Common myeloid progenitor, CD34-positive (primary cell): Measurements from ENCODE around the gene PPDPF.

Experiments used
- CTCF ChIA-PET: fragments of 350-600 bp; sonication (Branson Sonifier 250); formaldehyde crosslinking; loops from one replicate; lab custom pipeline; 2021; ENCODE audit warnings: antibody characterized with exemption; lab: Charles Lee
- POLR2A ChIA-PET: fragments of 350-600 bp; sonication (Branson Sonifier 250); formaldehyde crosslinking; loops from one replicate; lab custom pipeline; 2021; ENCODE audit warnings: antibody characterized with exemption; lab: Charles Lee
- DNase-seq, 3 donors: peaks; one replicate each; pipeline versions ENCODE4 v3.0.0 to v3.0.0-alpha.2; 2013
- H3K27ac ChIP-seq, 2 experiments: 1 replicate in 1 of 2; 2 replicates in 1 of 2; pipeline ENCODE4 v1.7.0; 2013; ENCODE audit warnings: inconsistent platforms in 2 of 2, low read length in 2 of 2, mild to moderate bottlenecking in 2 of 2, low read depth in 1 of 2, moderate library complexity in 1 of 2; ENCODE audit not compliant: severe bottlenecking in 2 of 2, insufficient read depth in 1 of 2, poor library complexity in 1 of 2
- H3K27me3 ChIP-seq, 5 experiments: replicated peaks in 2 of 5; 1 replicate in 3 of 5; 2 replicates in 2 of 5; pipeline versions ENCODE4 v1.6.1 to v1.7.0; 2013; ENCODE audit warnings: low read length in 4 of 5, mild to moderate bottlenecking in 2 of 5, moderate library complexity in 2 of 5, inconsistent platforms in 1 of 5; ENCODE audit not compliant: insufficient read depth in 5 of 5, control insufficient read depth in 4 of 5
- H3K36me3 ChIP-seq, 4 experiments: 1 replicate in 2 of 4; 2 replicates in 2 of 4; pipeline versions ENCODE4 v1.6.1 to v1.7.0; 2013; ENCODE audit warnings: low read length in 3 of 4, control low read depth in 1 of 4, mild to moderate bottlenecking in 1 of 4; ENCODE audit not compliant: control insufficient read depth in 4 of 4, insufficient read depth in 4 of 4
- H3K4me1 ChIP-seq, 4 experiments: 1 replicate in 3 of 4; 2 replicates in 1 of 4; pipeline versions ENCODE4 v1.6.1 to v1.7.1; 2013; ENCODE audit warnings: low read length in 3 of 4, mild to moderate bottlenecking in 3 of 4, control low read depth in 1 of 4, inconsistent platforms in 1 of 4, moderate library complexity in 1 of 4; ENCODE audit not compliant: control insufficient read depth in 4 of 4, insufficient read depth in 4 of 4; ENCODE audit errors: control extremely low read depth in 1 of 4
- H3K4me3 ChIP-seq, 7 experiments: 1 replicate in 4 of 7; 2 replicates in 3 of 7; pipeline versions ENCODE4 v1.5.1 to v1.7.0; 2013; ENCODE audit warnings: mild to moderate bottlenecking in 7 of 7, low read length in 6 of 7, moderate library complexity in 6 of 7, inconsistent platforms in 2 of 7, low read depth in 2 of 7, control low read depth in 1 of 7; ENCODE audit not compliant: insufficient read depth in 4 of 7, control insufficient read depth in 1 of 7; ENCODE audit errors: extremely low read depth in 1 of 7
- H3K9me3 ChIP-seq, 5 experiments: 1 replicate in 4 of 5; 2 replicates in 1 of 5; pipeline versions ENCODE4 v1.6.1 to v1.7.1; 2013; ENCODE audit warnings: low read length in 4 of 5, mild to moderate bottlenecking in 2 of 5, inconsistent platforms in 1 of 5, low read depth in 1 of 5, moderate library complexity in 1 of 5; ENCODE audit not compliant: control insufficient read depth in 4 of 5, insufficient read depth in 2 of 5; ENCODE audit errors: control extremely low read depth in 1 of 5
- WGBS: methylation state at CpG from one replicate; pipeline ENCODE4 v1.1.5; 2013; ENCODE audit not compliant: insufficient coverage; 5-methylcytosine and 5-hydroxymethylcytosine counted together

The PPDPF gene

GRCh38 chr20:63500151-63500901 lies 20.2 kb upstream of the PPDPF start:
- CTCF ChIA-PET = no interaction called here
- H3K27me3 ChIP-seq = peaks cover 0 to 73% (median 13%) of the 10 kb centered on the region in 5 experiments
- H3K4me1 ChIP-seq = peaks cover 0 to 16% (median 11%) of the 10 kb centered on the region in 4 experiments
- POLR2A ChIA-PET = no interaction called here
- no peak for DNase-seq
- WGBS = 86% methylated on average over 17 of the region's 24 CpGs
- H3K36me3 ChIP-seq = no peaks in the 10 kb centered on the region
- H3K27ac ChIP-seq = no peak overlapping the region
- no peak overlapping the region for H3K4me3 ChIP-seq
- H3K9me3 ChIP-seq = peaks cover 0 to 16% (median 6%) of the 10 kb centered on the region in 5 experiments

- H3K27me3 ChIP-seq = peaks cover 0 to 76% (median 13%) of the 10 kb centered on the region in 5 experiments
- H3K36me3 ChIP-seq = no peaks in the 10 kb centered on the region
- CTCF ChIA-PET = no interaction called here
These were observed 19.4 kb upstream of the PPDPF start for GRCh38 chr20:63500902-63501817.

GRCh38 chr20:63501818-63502670 lies 18.5 kb upstream of the PPDPF start:
- Histone ChIP-seq H3K27ac (no peak overlapping the region), H3K4me1 (peaks cover 0 to 12% (median 7%) of the 10 kb centered on the region in 4 experiments), H3K9me3 (peaks cover 0 to 25% (median 13%) of the 10 kb centered on the region in 5 experiments), H3K36me3 (no peaks in the 10 kb centered on the region), H3K4me3 (no peak overlapping the region), H3K27me3 (peaks cover 0 to 69% (median 9%) of the 10 kb centered on the region in 5 experiments)
- CTCF ChIA-PET = no interaction called here
- DNase-seq = no peak
- 51% methylated on average over 19 of the region's 26 CpGs for WGBS
- POLR2A ChIA-PET = no interaction called here

More at GRCh38 chr20:63500902-63501817, 19.4 kb upstream of the PPDPF start:
- no peak for DNase-seq
- peaks cover 0 to 16% (median 11%) of the 10 kb centered on the region in 4 experiments for H3K4me1 ChIP-seq
- H3K4me3 ChIP-seq = no peak overlapping the region
- no peak overlapping the region for H3K27ac ChIP-seq
- peaks cover 0 to 23% (median 13%) of the 10 kb centered on the region in 5 experiments for H3K9me3 ChIP-seq
- WGBS = 94% methylated on average over 25 of the region's 27 CpGs
- POLR2A ChIA-PET = no interaction called here

GRCh38 chr20:63502671-63503172 lies 17.8 kb upstream of the PPDPF start:
- no peak for DNase-seq
- ChIA-PET POLR2A (no interaction called here), CTCF (interaction anchor here (0.6 kb wide), 1 partner anchor 42 kb away, joined by 3 read pairs; no protein-coding TSS in a partner anchor)

GRCh38 chr20:63503524-63503923 lies 17.0 kb upstream of the PPDPF start:
- 47% methylated on average over 4 of the region's 7 CpGs for WGBS
- no peaks in the 10 kb centered on the region for H3K36me3 ChIP-seq
- H3K4me3 ChIP-seq = no peak overlapping the region
- ChIA-PET POLR2A (no interaction called here), CTCF (interaction anchor here (0.6 kb wide), 1 partner anchor 41 kb away, joined by 3 read pairs; no protein-coding TSS in a partner anchor)
- H3K9me3 ChIP-seq = peaks cover 0 to 25% (median 15%) of the 10 kb centered on the region in 5 experiments
- peaks cover 0 to 54% (median 7%) of the 10 kb centered on the region in 5 experiments for H3K27me3 ChIP-seq
- H3K27ac ChIP-seq = no peak overlapping the region
- H3K4me1 ChIP-seq = peaks cover 0 to 7% (median 4%) of the 10 kb centered on the region in 4 experiments
- DNase-seq = no peak

More at GRCh38 chr20:63502671-63503172, 17.8 kb upstream of the PPDPF start:
- H3K27ac ChIP-seq = no peak overlapping the region
- peaks cover 0 to 12% (median 7%) of the 10 kb centered on the region in 4 experiments for H3K4me1 ChIP-seq
- H3K36me3 ChIP-seq = no peaks in the 10 kb centered on the region
- 76% methylated on average over 11 of the region's 15 CpGs for WGBS
- H3K27me3 ChIP-seq = peaks cover 0 to 62% (median 7%) of the 10 kb centered on the region in 5 experiments
- no peak overlapping the region for H3K4me3 ChIP-seq
- H3K9me3 ChIP-seq = peaks cover 0 to 25% (median 13%) of the 10 kb centered on the region in 5 experiments

GRCh38 chr20:63504642-63505041 lies 15.9 kb upstream of the PPDPF start:
- Histone ChIP-seq H3K4me1 (peaks cover 0 to 2% (median 0%) of the 10 kb centered on the region in 4 experiments), H3K36me3 (no peaks in the 10 kb centered on the region), H3K4me3 (no peak overlapping the region), H3K27me3 (peaks cover 0 to 50% (median 7%) of the 10 kb centered on the region in 5 experiments), H3K9me3 (peaks cover 0 to 25% (median 15%) of the 10 kb centered on the region in 5 experiments), H3K27ac (no peak overlapping the region)
- 96% methylated on average over 8 of the region's 9 CpGs for WGBS
- ChIA-PET CTCF (interaction anchor here (2.2 kb wide), 1 partner anchor 8 kb away, joined by 10 read pairs; no protein-coding TSS in a partner anchor), POLR2A (no interaction called here)
- no peak for DNase-seq
